ENCODE results near the gene ACP4.

ACP4 gene

GRCh38 chr19:50830266-50831025 lies 40.2 kb downstream of the ACP4 start:
- TF ChIP-seq EZH2phosphoT487 (IDR thresholded peaks at IDR 0.05; ENCODE audit: low read length) = no peak
- TF ChIP-seq EZH2 (optimal IDR thresholded peaks at IDR 0.05; ENCODE audit: low read depth, low read length) = no peak
- TF ChIP-seq, protein P1, sequence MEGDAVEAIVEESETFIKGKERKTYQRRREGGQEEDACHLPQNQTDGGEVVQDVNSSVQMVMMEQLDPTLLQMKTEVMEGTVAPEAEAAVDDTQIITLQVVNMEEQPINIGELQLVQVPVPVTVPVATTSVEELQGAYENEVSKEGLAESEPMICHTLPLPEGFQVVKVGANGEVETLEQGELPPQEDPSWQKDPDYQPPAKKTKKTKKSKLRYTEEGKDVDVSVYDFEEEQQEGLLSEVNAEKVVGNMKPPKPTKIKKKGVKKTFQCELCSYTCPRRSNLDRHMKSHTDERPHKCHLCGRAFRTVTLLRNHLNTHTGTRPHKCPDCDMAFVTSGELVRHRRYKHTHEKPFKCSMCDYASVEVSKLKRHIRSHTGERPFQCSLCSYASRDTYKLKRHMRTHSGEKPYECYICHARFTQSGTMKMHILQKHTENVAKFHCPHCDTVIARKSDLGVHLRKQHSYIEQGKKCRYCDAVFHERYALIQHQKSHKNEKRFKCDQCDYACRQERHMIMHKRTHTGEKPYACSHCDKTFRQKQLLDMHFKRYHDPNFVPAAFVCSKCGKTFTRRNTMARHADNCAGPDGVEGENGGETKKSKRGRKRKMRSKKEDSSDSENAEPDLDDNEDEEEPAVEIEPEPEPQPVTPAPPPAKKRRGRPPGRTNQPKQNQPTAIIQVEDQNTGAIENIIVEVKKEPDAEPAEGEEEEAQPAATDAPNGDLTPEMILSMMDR (IDR thresholded peaks at IDR 0.05; ENCODE audit: low read length) = no peak
- Histone ChIP-seq H3K9me3 (replicated peaks; ENCODE audit: insufficient read depth, low read length) (no peaks in the 10 kb centered on the region), H3K36me3 (replicated peaks; ENCODE audit: insufficient read depth, low read length) (no peaks in the 10 kb centered on the region), H3K4me2 (ENCODE audit: low read depth, low read length) (no peak overlapping the region), H2AFZ (ENCODE audit: low read length) (no peak overlapping the region), H3K27ac (ENCODE audit: low read length) (no peak overlapping the region), H3K27me3 (replicated peaks; ENCODE audit: insufficient read depth, low read length) (peaks cover 83% of the 10 kb centered on the region), H3K9me2 (replicated peaks; ENCODE audit: insufficient read depth, low read length) (no peaks in the 10 kb centered on the region), H3K79me2 (ENCODE audit: low read length) (no peaks in the 10 kb centered on the region), H3K9ac (ENCODE audit: low read length) (no peak overlapping the region), H3K4me3 (ENCODE audit: low read length) (no peak overlapping the region), H4K20me1 (ENCODE audit: insufficient read depth, low read length) (no peaks in the 10 kb centered on the region), H3K4me1 (ENCODE audit: low read length) (no peaks in the 10 kb centered on the region), H3F3A (ENCODE audit: insufficient read depth, low read length) (no peaks in the 10 kb centered on the region)
- DNase-seq = no peak

DNA sequence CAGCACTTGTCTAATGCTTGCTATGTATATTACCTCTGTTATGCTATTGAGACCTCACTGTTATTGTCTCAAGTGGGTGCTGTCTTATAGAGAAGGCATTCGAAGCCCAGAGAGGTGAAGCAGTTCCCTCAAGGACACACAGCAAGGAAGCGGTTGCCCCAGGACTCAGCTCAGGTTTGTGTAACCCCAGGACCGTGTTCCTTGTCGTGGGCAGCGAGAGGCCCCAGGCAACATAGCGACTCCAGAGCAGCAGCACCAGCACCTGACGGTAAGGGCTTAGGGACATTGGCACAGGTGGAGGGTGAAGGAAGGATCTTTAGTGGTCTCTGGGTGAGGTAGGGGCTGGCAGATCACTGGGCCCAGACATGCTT lies 40.8 kb downstream of the ACP4 start:
- Histone ChIP-seq H3K27me3 (replicated peaks; ENCODE audit: insufficient read depth, low read length) (peaks cover 83% of the 10 kb centered on the region), H4K20me1 (ENCODE audit: insufficient read depth, low read length) (no peaks in the 10 kb centered on the region), H3K9me3 (replicated peaks; ENCODE audit: insufficient read depth, low read length) (no peaks in the 10 kb centered on the region), H3K36me3 (replicated peaks; ENCODE audit: insufficient read depth, low read length) (no peaks in the 10 kb centered on the region), H2AFZ (ENCODE audit: low read length) (no peak overlapping the region), H3K79me2 (ENCODE audit: low read length) (no peaks in the 10 kb centered on the region), H3F3A (ENCODE audit: insufficient read depth, low read length) (no peaks in the 10 kb centered on the region), H3K4me3 (ENCODE audit: low read length) (no peak overlapping the region), H3K27ac (ENCODE audit: low read length) (no peak overlapping the region), H3K9me2 (replicated peaks; ENCODE audit: insufficient read depth, low read length) (no peaks in the 10 kb centered on the region), H3K4me1 (ENCODE audit: low read length) (no peaks in the 10 kb centered on the region), H3K4me2 (ENCODE audit: low read depth, low read length) (no peak overlapping the region), H3K9ac (ENCODE audit: low read length) (no peak overlapping the region)
- no peak for DNase-seq
- TF ChIP-seq EZH2 (optimal IDR thresholded peaks at IDR 0.05; ENCODE audit: low read depth, low read length) = no peak
- TF ChIP-seq, protein P1 (IDR thresholded peaks at IDR 0.05; ENCODE audit: low read length) = no peak
- no peak for TF ChIP-seq EZH2phosphoT487 (IDR thresholded peaks at IDR 0.05; ENCODE audit: low read length)

DNA sequence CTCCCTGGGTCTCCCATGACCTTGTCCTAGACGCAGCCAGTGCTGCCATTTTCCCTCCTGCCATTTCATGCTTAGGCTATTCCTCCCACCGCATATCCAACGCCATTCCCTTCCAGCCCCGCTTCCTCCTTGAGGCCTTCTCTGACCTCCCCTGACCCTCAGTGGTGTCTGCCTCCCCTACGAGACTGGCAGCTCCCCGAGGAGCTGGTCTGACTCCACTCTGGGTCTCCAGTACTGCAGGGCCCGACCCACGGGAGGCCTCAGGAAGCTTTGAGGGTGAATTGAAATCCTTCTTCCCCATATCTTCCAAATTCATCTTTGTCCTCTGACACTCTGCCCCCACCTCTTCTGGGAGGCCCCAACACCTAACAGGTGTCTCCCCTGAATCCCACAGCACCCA lies 42.5 kb downstream of the ACP4 start:
- Histone ChIP-seq H3K27ac (ENCODE audit: low read length) (no peak overlapping the region), H3K9me2 (replicated peaks; ENCODE audit: insufficient read depth, low read length) (no peaks in the 10 kb centered on the region), H3K4me2 (ENCODE audit: low read depth, low read length) (no peak overlapping the region), H3K36me3 (replicated peaks; ENCODE audit: insufficient read depth, low read length) (no peaks in the 10 kb centered on the region), H2AFZ (ENCODE audit: low read length) (no peak overlapping the region), H4K20me1 (ENCODE audit: insufficient read depth, low read length) (no peaks in the 10 kb centered on the region), H3K9me3 (replicated peaks; ENCODE audit: insufficient read depth, low read length) (no peaks in the 10 kb centered on the region), H3F3A (ENCODE audit: insufficient read depth, low read length) (no peaks in the 10 kb centered on the region), H3K4me3 (ENCODE audit: low read length) (no peak overlapping the region), H3K4me1 (ENCODE audit: low read length) (no peaks in the 10 kb centered on the region), H3K27me3 (replicated peaks; ENCODE audit: insufficient read depth, low read length) (peaks cover 74% of the 10 kb centered on the region), H3K9ac (ENCODE audit: low read length) (no peak overlapping the region), H3K79me2 (ENCODE audit: low read length) (no peaks in the 10 kb centered on the region)
- TF ChIP-seq EZH2 (optimal IDR thresholded peaks at IDR 0.05; ENCODE audit: low read depth, low read length) (no peak), EZH2phosphoT487 (IDR thresholded peaks at IDR 0.05; ENCODE audit: low read length) (no peak)
- TF ChIP-seq, protein P1 (IDR thresholded peaks at IDR 0.05; ENCODE audit: low read length) = no peak
- no peak for DNase-seq

All from MM.1S (cell line).